G401 (cell line): ENCODE results near the gene CD96. TPM values are rescaled to one million over a fixed set of nuclear protein-coding genes. Genes with fewer than 3 reads are reported as not detected.

Experiments
- DNase-seq: peaks from one replicate; pipeline ENCODE4 v3.0.0-alpha.2; 2015; ENCODE audit warnings: low spot score
- in situ Hi-C: cut with HindIII; loops from 2 replicates; pipeline ENCODE4 v1.10.0; 2016; ENCODE audit warnings: low sequenced_read_pairs, mixed read lengths
- total RNA-seq: library from RNA; depleted of rRNA; stranded (reverse); fragments of >200 nt; shearing (Covaris generic); gene quantifications from 2 replicates; pipeline ENCODE4 v1.2.3, GENCODE V29; 2014

The CD96 gene
- total RNA-seq, 1 experiment from 2014 or later = not detected

DNA sequence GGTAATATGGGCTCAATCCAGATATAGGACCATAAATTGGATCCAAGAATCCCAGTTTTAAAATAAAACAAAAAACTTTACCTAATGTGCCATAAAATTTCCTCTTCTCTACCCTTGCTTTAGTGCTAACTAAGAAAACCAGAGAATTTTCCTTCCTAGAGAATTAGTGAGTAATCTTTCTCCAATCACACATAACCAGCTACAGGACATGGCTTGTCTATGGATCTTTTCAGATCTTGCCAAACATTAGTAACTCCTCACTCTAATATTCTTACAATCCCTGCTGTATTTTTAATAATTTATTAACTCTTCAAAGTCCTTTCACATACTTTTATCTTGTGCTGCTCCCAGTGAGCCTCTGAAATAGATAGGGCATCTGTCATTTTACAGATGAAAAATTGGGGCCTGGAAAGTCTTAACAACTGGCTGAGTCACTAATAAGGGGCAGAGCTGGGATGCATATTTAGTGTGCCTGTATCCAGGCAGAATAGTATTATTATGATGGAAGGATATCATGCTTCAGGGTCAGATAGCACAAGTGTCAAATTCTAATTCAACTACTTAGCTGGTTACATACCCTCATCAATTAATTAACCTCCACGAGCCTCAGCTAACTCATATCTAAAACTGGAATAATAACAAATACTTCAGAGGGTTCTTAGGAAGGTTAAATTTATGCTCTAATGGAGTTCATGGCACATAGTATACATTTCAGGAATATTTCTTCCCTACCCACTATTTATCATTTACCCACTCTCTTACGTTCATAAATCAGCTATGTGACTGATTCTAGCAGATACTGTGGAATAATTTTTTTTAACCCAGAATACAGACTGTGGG lies 47.5 kb downstream of the CD96 start:
- in situ Hi-C loops = no loop called here
- DNase-seq = no peak

DNA sequence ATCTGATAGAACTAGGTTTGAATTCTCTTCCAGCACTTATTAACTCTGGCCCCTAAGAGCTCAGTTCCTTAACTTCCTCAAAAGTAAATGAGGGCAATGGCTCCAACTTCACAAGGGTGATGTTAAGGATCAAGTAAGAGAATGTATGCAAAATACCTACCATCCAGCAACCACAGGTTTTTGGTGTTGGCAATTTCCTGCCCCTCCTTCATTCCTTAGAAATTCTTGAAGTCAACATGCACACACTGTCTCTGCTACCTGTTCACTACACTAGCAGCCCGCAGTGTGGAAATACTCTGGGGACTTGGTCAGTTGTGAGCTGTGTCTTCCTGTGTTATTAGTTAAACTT lies 48.1 kb downstream of the CD96 start:
- in situ Hi-C loops = no loop called here

GRCh38 chr3:111591555-111591954 lies 49.6 kb downstream of the CD96 start:
- in situ Hi-C loops = no loop called here

More for the DNA sequence above, 48.1 kb downstream of the CD96 start:
- no peak for DNase-seq

GRCh38 chr3:111592143-111592542 lies 50.1 kb downstream of the CD96 start:
- in situ Hi-C loops = no loop called here

More at GRCh38 chr3:111591555-111591954, 49.6 kb downstream of the CD96 start:
- no peak for DNase-seq

GRCh38 chr3:111592936-111593335 lies 50.9 kb downstream of the CD96 start:
- in situ Hi-C loops = no loop called here
- DNase-seq = no peak

More at GRCh38 chr3:111592143-111592542, 50.1 kb downstream of the CD96 start:
- no peak for DNase-seq

GRCh38 chr3:111593666-111594065 lies 51.7 kb downstream of the CD96 start:
- in situ Hi-C loops = no loop called here
- no peak for DNase-seq

DNA sequence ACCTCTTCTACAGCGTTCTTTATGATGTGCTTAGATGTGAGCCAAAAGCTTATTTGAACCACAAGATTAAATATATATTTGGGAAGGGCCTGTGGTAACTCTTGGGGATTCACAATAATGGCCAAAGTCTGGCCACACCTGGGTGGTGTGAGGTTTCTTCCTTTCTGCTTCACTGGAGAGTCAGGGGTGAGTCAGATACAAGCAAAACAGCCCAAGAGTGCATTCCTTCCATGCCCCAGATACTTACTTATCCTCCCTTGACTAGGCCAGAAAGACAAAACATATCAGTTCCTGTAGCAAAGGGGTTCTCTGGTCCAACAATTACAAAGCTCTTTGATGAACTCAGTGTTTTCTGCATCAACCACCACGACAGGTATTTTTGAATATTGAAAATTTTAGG lies 52.2 kb downstream of the CD96 start:
- in situ Hi-C loops = no loop called here
- no peak for DNase-seq

DNA sequence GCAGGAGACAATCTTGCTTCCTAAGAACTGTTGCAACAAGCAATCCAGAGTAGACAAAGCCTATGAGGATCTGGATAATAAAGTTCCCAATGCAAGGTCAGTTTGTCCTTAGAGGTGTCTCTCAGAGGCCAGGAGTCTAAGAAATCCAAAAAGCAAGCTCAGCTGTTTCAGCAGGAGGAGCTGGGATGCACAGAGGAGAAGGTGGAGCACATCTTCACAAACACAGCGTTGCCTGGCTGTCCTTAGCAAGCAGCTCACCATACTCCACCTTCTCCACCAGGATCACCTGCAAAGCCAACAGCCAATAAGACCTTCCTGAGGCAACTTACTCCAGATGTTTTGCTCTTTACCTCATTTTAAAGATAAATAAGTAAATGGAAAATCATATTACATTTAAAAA lies 52.8 kb downstream of the CD96 start:
- in situ Hi-C loops = no loop called here
- no peak for DNase-seq

- no peak for DNase-seq
Measured at GRCh38 chr3:111595232-111595631, 53.2 kb downstream of the CD96 start, which contains the start of gene ZBED2. ZBED2 (minus strand) TSS chr3:111595346; CDS start chr3:111594201, 1,145 bp downstream.

DNA sequence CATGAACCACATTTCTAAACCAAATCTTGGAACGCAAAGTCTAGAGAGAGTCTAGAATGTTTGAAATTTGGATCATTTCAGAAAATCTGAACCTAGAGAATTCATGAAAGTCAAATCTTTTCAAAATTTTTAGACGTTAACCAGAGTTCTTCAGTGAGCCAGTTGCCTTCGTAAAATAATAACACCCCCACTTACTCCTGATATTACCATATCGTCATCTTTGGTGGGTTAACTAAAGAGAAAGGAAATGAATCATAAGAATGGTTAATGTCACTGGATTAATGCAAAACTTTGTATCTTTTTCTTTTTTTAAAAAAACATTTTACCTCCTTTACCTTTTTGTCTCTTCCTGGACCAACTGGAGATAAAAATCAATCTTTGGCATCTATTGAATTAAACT lies 54.3 kb downstream of the CD96 start:
- DNase-seq = no peak
- in situ Hi-C loops = no loop called here

More at GRCh38 chr3:111595232-111595631, 53.2 kb downstream of the CD96 start, which contains the start of gene ZBED2:
- in situ Hi-C loops = no loop called here

DNA sequence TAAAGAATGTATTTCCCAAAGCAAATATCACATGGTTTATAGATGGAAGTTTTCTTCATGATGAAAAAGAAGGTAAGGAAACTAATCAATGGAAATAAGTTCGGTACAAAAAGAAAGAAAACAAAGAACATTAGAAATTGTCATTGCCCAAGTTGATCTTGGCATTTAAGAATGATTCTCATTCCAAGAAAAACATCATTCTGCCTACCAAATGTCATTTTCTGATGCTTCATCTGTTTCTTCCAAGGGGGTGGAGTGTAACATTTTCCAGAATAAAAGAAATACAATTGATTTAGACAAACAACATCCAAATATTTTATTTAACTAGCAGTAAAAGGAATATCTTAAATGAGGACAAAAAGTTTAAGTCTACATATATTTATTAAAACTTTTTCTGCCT lies 56.1 kb downstream of the CD96 start:
- no peak for DNase-seq
- in situ Hi-C loops = no loop called here

DNA sequence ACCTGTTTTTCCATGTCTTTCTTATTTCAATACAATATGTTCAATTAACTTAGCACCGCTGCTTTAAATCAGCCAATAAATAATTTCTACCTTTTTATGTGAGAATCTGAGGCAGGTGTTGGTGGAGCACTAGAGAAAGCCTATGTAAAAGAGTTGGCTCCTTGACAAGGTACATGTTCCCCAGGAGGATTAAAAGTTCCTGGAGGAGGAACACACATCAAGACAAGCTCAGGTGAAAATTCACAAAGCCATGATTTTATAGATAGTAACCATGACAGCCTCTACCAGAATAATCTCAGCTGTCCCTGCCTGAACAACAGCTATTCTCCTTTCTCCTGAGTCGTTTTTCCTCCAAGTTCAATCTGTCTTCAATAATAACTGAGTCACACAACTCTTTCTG lies 56.6 kb downstream of the CD96 start:
- DNase-seq = no peak
- in situ Hi-C loops = no loop called here

DNA sequence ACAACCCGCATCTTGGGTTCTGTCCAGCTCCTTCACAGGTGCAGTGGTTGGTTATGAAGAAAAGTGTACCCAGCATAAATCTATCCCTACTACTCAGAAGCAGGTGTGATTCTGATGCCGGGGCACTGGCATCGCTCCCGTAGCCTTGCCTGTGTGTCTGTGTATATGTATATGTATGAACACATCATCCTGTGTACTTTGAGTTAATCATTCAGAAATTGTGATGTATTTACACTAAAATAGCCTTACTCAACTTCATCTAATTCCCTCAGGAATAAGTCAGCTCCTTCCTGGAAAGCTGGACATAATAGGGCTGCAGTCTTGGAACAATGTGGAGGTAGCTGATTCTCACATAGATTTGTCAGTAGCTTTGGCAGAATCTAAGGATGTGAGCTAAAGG lies 59.8 kb downstream of the CD96 start:
- in situ Hi-C loops = no loop called here
- DNase-seq = no peak

GRCh38 chr3:111603679-111604078 lies 61.7 kb downstream of the CD96 start:
- DNase-seq = no peak
- in situ Hi-C loops = no loop called here

GRCh38 chr3:111604119-111604518 lies 62.1 kb downstream of the CD96 start:
- no peak for DNase-seq
- in situ Hi-C loops = no loop called here

DNA sequence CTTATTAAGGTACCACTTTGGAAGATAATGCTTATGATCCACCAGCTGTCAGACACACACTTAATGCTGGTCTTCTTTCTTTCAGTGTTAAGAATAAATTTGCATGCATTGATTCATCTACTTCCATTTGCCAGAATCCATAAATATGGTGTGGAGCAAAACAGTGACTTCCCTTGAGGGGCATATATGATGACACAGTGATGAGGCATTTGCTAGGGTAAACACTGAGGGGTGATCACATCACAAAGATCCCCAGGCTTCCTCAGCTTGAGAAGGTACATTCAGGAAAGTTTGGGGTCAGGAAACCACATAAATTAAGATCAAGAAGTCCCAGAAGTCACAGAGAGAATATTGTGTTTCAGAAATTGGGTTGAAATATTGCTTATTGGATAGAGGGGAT lies 63.0 kb downstream of the CD96 start:
- in situ Hi-C loops = no loop called here
- no peak for DNase-seq

DNA sequence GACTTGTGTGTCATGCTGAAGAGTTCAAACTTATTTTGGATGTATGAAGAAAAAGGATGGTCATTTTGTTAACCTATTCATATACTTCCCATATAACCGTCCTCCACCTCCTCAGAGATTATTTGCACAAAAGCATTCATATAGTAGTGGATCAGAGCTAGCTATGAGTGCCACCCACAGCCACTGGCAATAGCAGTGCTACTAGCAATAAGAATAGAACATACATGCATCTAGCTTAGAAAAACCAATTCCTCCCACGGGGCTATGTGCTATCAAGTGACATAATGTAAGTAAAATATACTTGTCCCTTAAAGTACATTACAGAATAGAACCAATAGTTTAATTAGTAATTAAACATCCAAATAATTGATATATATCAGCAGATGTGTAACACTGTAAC lies 63.5 kb downstream of the CD96 start:
- no peak for DNase-seq
- in situ Hi-C loops = no loop called here

DNA sequence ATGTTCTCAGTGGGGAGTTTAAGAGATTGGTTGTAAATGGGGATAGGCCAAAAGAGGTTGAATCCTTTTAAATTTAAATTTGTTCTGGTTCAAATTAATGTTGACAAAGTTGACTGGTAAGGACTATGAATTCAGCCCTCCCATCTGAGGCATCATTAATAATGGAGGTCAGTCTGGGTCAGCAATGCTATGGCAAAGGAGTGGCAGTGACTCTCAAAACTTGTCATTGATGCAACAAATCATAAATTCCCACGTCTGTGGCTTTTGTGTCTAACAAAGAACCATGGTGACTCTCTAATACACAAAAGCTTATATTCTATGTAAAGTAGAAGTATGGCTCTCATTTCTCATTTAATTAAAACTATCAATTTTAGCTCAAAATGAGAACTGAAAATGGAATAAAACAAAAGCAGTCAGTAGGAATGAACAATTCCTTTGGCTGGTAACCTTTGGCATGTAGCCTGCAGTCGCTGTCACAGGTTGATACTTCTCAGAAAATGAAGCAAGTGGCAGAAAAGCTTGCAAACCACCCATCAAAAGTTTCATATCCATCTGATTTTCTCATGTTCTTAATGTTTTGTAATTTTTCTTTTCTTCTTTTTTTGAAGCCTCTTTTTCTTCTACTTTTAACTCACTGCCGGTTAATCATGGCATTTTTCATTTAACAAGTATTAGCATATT lies 65.4 kb downstream of the CD96 start:
- in situ Hi-C loops = no loop called here
- DNase-seq = no peak

- in situ Hi-C loops = no loop called here
- DNase-seq = no peak
Measured at GRCh38 chr3:111608383-111608782, 66.4 kb downstream of the CD96 start.

- in situ Hi-C loops = no loop called here
Measured at GRCh38 chr3:111609700-111610099, 67.7 kb downstream of the CD96 start.

GRCh38 chr3:111610189-111610588 lies 68.2 kb downstream of the CD96 start:
- in situ Hi-C loops = no loop called here
- no peak for DNase-seq

More at GRCh38 chr3:111609700-111610099, 67.7 kb downstream of the CD96 start:
- no peak for DNase-seq
